ENCODE measurements around the gene SLC6A5.

Gene SLC6A5

GRCh38 chr11:20668844-20669819 lies 69.7 kb downstream of the SLC6A5 start, which contains the start of gene NELL1:
TSS of gene NELL1 (plus strand) at chr11:20669586.
- FAIRE-seq = no peak
- no peak for DNase-seq (ENCODE audit: low spot score)

GRCh38 chr11:20669820-20670684 lies 70.6 kb downstream of the SLC6A5 start:
- DNase-seq (ENCODE audit: low spot score) (no peak), FAIRE-seq (no peak)

GRCh38 chr11:20670932-20671403 lies 71.6 kb downstream of the SLC6A5 start:
- FAIRE-seq (no peak), DNase-seq (ENCODE audit: low spot score) (no peak)

- no peak for FAIRE-seq
- no peak for DNase-seq (ENCODE audit: low spot score)
These were observed 72.6 kb downstream of the SLC6A5 start for GRCh38 chr11:20671856-20672546.

GRCh38 chr11:20672575-20672974 lies 73.2 kb downstream of the SLC6A5 start:
- no peak for FAIRE-seq
- no peak for DNase-seq (ENCODE audit: low spot score)

- DNase-seq (ENCODE audit: low spot score) = no peak
- no peak for FAIRE-seq
These were observed 77.2 kb downstream of the SLC6A5 start for GRCh38 chr11:20676658-20677057.

GRCh38 chr11:20688761-20689160 lies 89.4 kb downstream of the SLC6A5 start:
- DNase-seq (ENCODE audit: low spot score) (no peak), FAIRE-seq (no peak)

GRCh38 chr11:20707876-20708275 lies 108.5 kb downstream of the SLC6A5 start:
- FAIRE-seq (no peak), DNase-seq (ENCODE audit: low spot score) (no peak)
